HG02981 (cell line): ENCODE data around the gene DDX21.
A peak's percentile ranks its signal among the peaks of the same experiment; 100 is the strongest.
"Not testable (repeated sequence)": the region's sequence is repeated elsewhere in the genome, so short reads cannot be mapped to it uniquely, and the experiment has no call there.

Experiments used
- ATAC-seq: cut with Tn5 transposase; IDR thresholded peaks from one replicate; pipeline ENCODE4 v1.9.1; 2021; ENCODE audit warnings: mild to moderate bottlenecking, moderate library complexity; ENCODE audit not compliant: unreplicated experiment

Gene DDX21

GRCh38 chr10:68987611-68988010 is 31.6 kb downstream of the DDX21 start:
- no peak for ATAC-seq

DNA sequence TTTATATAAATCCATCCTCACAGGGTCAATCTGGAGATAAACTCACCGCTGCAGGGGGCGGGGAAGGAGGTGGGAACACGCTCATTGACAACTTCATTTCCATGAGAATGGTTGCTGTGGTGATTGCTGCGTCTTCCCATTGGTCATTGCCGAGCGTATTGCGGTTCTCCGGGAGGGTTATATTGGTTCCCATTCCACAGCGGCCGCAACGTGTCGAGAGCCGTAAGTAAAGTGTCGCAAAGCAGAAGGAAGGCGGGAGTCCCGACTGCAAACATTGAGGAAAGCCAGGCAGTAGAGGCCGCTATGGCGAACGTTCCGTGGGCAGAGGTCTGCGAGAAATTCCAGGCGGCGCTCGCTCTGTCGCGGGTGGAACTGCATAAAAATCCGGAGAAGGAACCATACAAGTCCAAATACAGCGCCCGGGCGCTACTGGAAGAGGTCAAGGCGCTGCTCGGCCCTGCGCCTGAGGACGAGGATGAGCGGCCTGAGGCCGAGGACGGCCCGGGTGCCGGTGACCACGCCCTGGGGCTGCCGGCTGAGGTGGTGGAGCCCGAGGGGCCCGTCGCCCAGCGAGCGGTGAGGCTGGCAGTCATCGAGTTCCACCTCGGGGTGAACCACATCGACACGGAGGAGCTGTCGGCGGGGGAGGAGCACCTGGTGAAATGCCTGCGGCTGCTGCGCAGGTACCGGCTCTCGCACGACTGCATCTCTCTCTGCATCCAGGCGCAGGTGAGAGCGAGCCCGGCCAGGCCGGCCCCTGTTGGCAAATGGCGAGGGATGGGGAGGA is 32.8 kb downstream of the DDX21 start, which contains the start of gene KIFBP:
TSS of gene KIFBP (plus strand) at position 274 of the 787 bp plus-strand sequence. CDS start at position 304, 30 bp downstream.
- ATAC-seq: peak; percentile 74

- no peak for ATAC-seq
Measured at GRCh38 chr10:68989317-68989990, 33.5 kb downstream of the DDX21 start.

GRCh38 chr10:68992636-68993440 is 36.9 kb downstream of the DDX21 start:
- no peak for ATAC-seq

DNA sequence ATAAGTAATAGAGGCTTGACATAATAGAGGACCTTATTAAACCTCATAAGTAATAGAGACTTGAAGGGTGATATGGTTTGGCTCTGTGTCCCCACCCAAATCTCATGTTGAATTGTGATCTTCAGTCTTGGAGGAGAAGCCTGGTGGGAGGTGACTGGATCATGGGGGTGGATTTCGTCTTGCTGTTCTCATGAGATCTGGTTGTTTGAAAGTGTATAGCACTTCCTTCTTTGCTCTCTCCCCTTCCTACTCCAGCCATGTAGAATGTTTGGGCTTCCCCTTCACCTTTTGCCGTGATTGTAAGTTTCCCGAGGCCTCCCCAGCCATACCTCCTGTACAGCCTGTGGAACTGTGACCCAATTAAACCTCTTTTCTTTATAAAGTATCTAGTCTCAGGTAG is 41.2 kb downstream of the DDX21 start:
- ATAC-seq: no peak

DNA sequence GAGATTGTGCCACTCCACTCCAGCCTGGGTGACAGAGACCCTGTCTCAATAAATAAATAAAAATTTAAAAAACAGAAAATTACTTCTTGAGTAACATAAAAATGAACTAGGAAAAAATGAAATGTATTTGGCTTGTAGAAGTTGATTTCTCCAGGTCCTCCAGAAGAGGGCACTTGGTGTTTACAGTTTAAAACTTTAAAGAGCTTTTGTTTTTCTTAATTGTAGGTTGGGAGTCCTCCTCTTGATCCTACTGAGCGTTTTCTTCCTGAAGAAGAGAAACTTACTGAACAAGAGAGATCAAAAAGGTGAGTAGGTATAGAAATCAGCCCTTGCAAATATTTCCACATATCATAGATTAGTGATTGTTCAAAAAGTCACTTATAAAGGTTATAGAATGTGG is 48.9 kb downstream of the DDX21 start:
- ATAC-seq: no peak

DNA sequence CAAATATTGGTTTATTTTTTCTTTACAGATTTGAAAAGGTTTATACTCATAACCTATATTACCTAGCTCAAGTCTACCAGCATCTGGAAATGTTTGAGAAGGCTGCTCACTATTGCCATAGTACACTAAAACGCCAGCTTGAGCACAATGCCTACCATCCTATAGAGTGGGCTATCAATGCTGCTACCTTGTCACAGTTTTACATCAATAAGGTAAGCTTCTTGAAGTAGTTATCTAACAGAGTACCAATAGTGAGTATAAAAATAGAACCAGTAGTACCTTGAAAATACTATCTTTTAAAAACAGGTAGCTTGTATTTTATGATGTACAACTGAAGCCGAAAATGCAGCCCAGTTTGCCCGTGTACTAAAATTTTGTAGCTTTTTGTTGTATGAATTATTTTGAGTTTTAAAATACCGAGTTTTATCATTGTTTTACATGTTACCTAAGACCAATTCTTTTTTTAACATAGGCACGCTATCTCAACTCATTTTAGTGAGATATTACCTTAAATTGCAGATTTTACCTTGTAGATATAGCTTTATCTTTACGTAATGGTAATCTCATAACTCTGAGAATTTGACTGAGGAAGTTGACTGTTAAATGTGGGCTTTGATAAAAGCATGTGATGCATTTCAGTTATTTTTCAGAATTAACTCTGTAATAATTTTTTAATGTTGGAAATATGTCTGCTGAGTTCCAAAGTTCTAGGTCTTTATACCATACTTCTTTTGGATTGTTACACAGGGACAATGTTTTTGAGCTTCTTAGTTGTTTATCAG is 49.9 kb downstream of the DDX21 start:
- no peak for ATAC-seq

GRCh38 chr10:69007260-69007659 is 51.3 kb downstream of the DDX21 start:
- no peak for ATAC-seq

GRCh38 chr10:69009360-69009759 is 53.4 kb downstream of the DDX21 start:
- no peak for ATAC-seq

DNA sequence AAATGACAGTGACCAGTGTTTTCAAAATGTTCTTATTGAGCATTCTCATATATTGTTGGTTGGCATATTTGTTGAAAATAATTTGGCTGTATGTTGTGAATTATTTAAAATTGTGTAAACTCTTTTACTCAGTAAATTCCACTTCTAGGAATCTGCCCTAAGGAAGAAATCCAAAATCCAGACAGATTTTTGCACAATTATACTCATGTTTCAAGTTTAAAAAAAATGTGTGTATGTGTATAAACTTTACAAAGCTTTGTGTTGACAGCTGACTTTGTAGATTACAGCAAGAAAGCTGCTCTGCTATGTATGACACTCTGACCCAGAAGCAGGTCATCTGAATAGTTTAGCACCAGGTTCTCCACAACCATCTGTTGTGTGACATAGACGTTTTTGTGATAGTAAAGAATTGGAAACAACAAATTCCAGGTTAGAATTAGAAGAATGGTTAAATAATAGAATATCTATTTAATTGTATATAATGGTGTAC is 54.2 kb downstream of the DDX21 start:
- ATAC-seq: no peak

GRCh38 chr10:69012778-69013177 is 56.8 kb downstream of the DDX21 start:
- not testable (repeated sequence) for ATAC-seq

DNA sequence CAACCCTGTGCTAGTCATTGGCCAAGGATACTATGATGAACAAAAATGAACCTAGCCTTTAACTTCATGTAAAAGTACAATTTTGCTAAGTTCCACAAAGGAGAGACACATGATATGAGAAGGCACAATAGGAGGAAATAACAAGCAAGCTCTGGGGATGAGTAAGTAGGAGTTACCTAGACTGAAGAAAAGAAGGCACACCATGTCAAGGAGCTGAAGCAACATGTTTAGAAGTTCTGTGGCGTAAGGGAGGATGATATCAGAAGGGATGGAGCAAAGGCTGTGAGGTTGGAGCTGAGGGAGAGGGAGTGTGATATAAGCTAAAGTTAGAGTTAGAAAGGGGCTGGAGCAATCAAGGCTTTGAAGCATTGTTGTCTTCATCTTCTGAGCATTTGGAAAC is 58.2 kb downstream of the DDX21 start:
- ATAC-seq: no peak

- no peak for ATAC-seq
Measured at GRCh38 chr10:69018613-69019012, 62.6 kb downstream of the DDX21 start.

DNA sequence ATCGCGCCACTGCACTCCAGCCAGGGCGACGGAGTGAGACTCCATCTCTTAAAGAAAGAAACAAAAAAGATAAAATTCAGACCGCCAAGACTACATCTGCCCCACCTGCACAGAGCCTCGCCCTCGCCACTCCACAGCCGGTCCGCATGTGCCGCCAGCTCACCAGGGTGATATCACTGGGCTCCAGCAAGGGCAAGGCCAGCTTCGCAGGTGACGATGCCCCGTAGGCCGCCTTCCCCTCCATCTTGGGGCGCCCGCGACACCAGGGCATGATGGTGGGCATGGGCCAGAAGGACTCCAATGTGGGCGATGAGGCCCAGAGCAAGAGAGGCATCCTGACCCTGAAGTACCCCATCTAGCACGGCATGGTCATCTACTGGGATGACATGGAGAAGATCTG is 66.6 kb downstream of the DDX21 start:
- no peak for ATAC-seq

- ATAC-seq: no peak
Measured at GRCh38 chr10:69025370-69025896, 69.5 kb downstream of the DDX21 start.

DNA sequence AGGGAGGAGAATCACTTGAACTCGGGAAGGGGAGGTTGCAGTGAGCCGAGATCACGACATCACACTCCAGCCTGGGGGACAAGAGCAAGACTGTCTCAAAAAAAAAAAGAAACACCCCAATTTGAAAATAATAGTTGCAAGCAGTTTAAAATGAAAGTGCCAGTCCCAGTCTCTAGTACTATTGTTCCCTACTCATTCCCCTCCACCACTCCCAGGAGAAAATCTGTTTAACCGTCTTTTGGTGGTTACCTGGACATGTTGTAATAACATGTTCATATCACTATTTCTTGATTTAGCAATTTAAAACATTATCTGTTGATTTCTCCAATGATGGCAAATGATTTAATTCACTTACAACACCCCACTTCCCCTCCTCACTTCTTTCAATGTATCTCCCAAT is 77.3 kb downstream of the DDX21 start:
- no peak for ATAC-seq
